ENCODE results near the gene DKK1.

Gene DKK1, protein sequence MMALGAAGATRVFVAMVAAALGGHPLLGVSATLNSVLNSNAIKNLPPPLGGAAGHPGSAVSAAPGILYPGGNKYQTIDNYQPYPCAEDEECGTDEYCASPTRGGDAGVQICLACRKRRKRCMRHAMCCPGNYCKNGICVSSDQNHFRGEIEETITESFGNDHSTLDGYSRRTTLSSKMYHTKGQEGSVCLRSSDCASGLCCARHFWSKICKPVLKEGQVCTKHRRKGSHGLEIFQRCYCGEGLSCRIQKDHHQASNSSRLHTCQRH

DNA sequence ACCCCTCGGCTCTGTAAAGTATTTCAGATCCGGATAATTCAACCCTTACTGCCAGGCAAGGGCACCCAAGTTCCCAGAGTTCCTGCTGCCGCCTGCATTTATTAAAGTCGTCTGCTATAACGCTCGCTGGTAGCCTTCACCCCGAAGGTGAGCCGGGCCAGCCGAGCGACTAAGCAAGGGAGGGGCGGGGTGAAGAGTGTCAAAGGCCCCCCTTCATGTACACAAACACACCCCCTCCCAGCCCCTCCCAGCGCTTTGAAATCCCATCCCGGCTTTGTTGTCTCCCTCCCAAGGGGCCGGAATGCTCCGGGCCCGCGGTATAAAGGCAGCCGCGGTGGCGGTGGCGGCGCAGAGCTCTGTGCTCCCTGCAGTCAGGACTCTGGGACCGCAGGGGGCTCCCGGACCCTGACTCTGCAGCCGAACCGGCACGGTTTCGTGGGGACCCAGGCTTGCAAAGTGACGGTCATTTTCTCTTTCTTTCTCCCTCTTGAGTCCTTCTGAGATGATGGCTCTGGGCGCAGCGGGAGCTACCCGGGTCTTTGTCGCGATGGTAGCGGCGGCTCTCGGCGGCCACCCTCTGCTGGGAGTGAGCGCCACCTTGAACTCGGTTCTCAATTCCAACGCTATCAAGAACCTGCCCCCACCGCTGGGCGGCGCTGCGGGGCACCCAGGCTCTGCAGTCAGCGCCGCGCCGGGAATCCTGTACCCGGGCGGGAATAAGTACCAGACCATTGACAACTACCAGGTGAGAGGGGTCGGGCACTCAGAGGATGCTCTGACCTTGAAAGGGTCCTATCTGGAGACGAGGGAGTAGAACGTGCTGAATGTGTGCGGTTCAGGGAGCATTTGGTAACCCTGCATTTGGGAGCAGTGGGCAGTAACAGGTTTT lies at the start of gene DKK1:
Gene DKK1, plus strand, starts transcription at position 349 of the 889 bp plus-strand sequence. Its CDS starts 154 bp downstream, at position 503.
- Mint-ChIP-seq H3K27ac (peak within 1 kb of the TSS; percentile 44), H3K9me3 (no peaks in the 10 kb centered on the region), H3K27me3 (peaks cover 55% of the 10 kb centered on the region), H3K36me3 (no peaks in the 10 kb centered on the region), H3K4me3 (peak within 1 kb of the TSS; percentile 41), H3K4me1 (peaks cover 10% of the 10 kb centered on the region)

DNA sequence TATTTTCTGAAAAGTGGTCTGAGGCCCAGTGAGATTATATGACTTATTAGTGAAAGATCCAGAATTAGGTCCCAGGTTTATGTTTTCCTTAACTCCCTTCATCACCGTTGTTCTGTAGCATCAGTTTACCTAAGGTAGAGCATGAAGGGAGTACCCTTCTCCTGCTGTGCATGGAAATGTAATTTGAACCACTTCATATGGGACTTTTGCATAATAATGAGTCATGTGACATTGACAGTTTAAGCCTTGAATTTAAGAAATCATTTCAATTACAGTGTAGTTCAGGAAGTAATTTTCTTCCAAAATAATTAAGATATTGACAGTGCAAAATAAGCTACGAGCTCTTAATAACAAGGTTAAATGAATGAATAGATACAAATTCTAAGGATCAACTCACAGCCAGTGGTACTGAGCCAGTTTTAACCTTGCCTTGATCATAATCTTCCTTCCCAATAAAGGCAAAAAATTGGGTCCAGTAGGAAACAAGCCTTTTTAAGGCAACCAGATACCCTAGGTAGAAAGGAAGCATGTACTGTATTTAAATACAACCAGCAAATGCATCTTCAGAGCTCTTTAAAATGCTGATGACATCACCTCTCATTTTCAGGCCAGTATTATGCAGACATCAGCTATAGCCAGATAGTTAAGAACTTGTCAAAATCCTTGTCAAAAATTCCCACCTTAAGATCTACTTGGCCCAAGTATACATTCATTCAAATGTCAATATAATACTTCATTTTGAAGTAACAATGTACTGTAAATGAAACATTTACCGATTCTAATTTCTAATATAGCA lies 48.8 kb upstream of the DKK1 start:
- Mint-ChIP-seq H3K4me3 (no peak overlapping the region), H3K4me1 (no peaks in the 10 kb centered on the region)

DNA sequence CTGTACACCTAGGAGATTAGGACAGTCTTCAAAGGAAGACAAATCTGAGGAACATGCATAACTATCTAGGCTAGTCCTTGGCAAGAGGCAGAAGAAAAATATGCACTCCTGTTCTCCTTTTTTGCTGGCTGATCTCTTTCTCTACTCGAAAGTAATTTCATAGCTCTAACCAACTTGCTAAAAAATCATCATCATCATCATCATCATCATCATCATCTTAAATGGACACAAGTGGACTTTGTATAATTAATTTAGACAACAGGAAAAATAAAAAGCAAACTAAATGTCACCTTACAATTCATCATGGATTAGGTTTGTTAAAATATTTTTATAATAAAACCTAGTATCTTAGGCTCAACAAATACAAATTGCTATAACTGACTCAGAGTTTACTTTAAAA lies 47.2 kb upstream of the DKK1 start:
- Mint-ChIP-seq H3K27ac (no peak overlapping the region), H3K4me1 (no peaks in the 10 kb centered on the region), H3K36me3 (no peaks in the 10 kb centered on the region), H3K4me3 (no peak overlapping the region), H3K9me3 (no peaks in the 10 kb centered on the region), H3K27me3 (no peaks in the 10 kb centered on the region)

More for the DNA sequence above, 48.8 kb upstream of the DKK1 start:
- Mint-ChIP-seq H3K9me3 (no peaks in the 10 kb centered on the region), H3K27me3 (no peaks in the 10 kb centered on the region), H3K27ac (no peak overlapping the region), H3K36me3 (no peaks in the 10 kb centered on the region)

DNA sequence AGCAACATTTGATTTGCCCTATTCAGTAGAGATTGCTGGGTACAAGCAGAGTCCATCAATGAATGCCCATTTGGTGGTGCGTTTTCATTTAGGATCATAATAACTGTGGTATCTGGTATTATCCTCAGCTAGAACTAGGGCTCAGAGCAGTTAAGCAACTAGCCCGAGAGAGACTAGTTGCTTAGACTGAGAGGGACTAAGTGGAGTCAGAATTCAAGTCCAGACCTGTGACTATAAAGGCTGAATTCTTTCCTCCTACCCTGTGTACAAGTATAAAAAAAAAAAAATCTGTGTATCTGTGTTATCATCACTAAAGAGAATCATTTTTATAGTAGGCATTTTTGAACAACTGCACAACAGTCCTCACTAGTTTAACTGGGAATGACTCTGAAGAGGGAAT lies 45.3 kb upstream of the DKK1 start:
- Mint-ChIP-seq H3K27me3 (no peaks in the 10 kb centered on the region), H3K4me3 (no peak overlapping the region), H3K4me1 (no peaks in the 10 kb centered on the region), H3K9me3 (no peaks in the 10 kb centered on the region), H3K27ac (no peak overlapping the region), H3K36me3 (no peaks in the 10 kb centered on the region)

DNA sequence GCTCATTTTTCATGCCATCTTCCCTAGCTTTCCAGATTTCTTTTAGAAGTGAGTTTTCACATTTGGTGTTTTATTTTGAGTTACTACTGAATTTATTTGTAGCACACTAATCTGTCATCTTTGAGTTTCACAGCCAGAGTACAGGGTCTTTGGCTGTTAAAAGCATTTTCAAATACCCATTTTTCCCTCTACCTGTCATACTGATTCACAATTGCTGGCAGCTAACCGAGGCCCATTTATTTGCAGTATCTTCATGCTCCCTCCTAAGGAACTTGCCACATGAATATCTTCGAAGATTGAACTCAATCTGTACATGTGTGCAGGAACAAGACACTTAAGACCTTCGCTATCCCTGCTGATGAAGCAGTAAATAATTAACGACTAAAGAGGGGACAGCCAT lies 44.8 kb upstream of the DKK1 start:
- H3K36me3 Mint-ChIP-seq: no peaks in the 10 kb centered on the region
- H3K4me1 Mint-ChIP-seq: no peaks in the 10 kb centered on the region
- H3K27ac Mint-ChIP-seq: no peak overlapping the region

DNA sequence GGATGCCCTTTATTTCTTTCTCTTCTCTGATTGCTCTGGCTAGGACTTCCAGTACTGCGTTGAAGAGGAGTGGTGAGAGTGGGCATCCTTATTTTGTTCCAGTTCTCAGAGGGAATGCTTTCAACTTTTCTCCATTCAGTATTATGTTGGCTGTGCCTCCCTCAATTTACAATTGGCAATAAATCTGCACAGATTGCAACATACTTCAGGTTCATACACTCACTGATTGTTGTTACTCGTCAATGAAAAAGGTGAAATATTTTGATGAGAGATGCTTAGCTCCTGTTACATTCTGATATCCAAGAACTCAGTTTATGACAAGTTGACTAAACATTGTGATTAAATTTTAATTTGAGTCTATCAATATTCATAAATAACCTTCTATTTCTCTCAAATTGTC lies 37.9 kb upstream of the DKK1 start:
- no peaks in the 10 kb centered on the region for H3K27me3 Mint-ChIP-seq
- H3K4me3 Mint-ChIP-seq: no peak overlapping the region
- H3K9me3 Mint-ChIP-seq: peaks cover 4% of the 10 kb centered on the region
- no peak overlapping the region for H3K27ac Mint-ChIP-seq
- H3K36me3 Mint-ChIP-seq: no peaks in the 10 kb centered on the region
- H3K4me1 Mint-ChIP-seq: no peaks in the 10 kb centered on the region

More for the DNA sequence above, 44.8 kb upstream of the DKK1 start:
- Mint-ChIP-seq H3K27me3 (no peaks in the 10 kb centered on the region), H3K9me3 (no peaks in the 10 kb centered on the region), H3K4me3 (no peak overlapping the region)

DNA sequence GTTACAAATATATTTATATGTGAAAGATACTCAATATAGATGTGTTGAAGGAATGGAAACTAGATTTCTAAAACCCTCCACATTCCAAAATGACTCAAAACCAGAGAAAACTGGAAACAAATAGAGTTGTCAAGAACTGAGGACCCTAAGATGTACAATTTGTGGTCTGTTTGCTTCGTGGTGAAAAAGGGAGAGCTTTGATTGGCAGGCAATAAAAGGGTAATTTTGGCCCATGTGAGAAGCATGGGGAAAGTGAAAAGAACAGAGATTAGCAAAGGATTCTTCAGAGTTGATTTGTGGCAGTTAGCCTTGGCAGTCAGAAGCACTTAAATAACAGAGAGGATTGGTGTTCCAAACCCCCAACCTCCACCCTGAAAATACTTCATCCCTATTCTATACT lies 37.1 kb upstream of the DKK1 start:
- Mint-ChIP-seq H3K36me3 (no peaks in the 10 kb centered on the region), H3K4me3 (no peak overlapping the region), H3K27ac (no peak overlapping the region), H3K9me3 (peaks cover 4% of the 10 kb centered on the region), H3K27me3 (no peaks in the 10 kb centered on the region), H3K4me1 (no peaks in the 10 kb centered on the region)

DNA sequence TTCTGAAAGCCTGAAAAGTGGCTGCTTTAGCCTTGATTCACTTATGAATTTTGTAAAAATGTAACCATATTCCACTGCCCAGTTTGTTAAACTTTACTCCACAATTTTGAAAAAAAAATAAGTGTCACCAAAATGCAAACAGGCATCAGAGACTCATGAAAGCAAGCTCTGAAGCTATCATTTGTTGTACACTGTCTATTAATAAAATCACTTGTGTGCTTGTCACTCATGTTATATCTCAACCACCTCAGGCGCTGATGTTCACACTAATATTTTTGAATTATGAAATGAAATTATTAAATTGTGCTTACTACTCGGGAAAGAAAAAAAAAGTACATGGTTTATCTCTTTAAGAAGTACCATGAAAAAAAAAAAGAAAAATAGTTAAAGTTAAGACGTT lies 34.5 kb upstream of the DKK1 start:
- Mint-ChIP-seq H3K36me3 (no peaks in the 10 kb centered on the region), H3K27ac (no peak overlapping the region), H3K4me3 (no peak overlapping the region), H3K4me1 (no peaks in the 10 kb centered on the region), H3K9me3 (peaks cover 2% of the 10 kb centered on the region), H3K27me3 (no peaks in the 10 kb centered on the region)

DNA sequence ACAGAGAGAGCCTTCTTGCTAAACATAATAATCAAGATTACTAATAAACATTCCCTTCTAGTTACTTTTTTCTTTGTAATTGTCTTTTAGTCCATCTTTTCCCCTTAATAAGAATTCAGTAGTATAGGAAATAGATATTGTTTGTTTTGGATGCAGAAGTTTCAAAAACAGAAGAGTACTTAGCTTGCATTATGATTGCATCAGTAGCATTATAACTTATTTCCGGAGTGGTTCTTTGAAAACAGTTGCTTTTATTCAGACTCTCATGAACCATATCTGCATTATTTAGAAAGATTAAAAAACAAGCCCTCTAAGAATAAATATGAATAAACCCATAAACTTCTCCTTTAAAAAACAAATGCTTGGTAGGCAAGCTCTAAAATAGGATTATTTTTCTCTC lies 34.0 kb upstream of the DKK1 start:
- no peaks in the 10 kb centered on the region for H3K4me1 Mint-ChIP-seq
- no peaks in the 10 kb centered on the region for H3K9me3 Mint-ChIP-seq
- H3K27me3 Mint-ChIP-seq: no peaks in the 10 kb centered on the region
- H3K4me3 Mint-ChIP-seq: no peak overlapping the region
- no peaks in the 10 kb centered on the region for H3K36me3 Mint-ChIP-seq
- no peak overlapping the region for H3K27ac Mint-ChIP-seq

DNA sequence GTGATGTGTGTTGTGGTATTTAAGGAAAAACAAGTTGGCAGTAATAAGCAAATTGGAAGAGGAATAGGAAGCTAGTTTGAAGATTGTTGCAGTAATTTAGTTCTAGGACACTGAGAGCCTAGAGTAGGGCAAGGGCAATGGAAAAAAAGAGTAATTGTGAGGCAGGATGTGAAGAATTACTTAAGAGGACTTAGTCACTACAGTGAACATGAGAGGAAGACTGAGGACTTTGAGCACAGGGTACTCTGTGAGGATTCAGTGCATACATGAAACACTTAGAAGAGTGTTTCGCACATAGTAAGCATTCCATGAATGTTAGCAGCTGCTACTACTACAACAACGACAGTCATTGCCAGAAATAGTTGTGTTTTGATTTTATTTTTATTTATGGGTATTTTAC lies 30.9 kb upstream of the DKK1 start:
- Mint-ChIP-seq H3K4me3 (no peak overlapping the region), H3K4me1 (no peaks in the 10 kb centered on the region), H3K27ac (no peak overlapping the region), H3K36me3 (no peaks in the 10 kb centered on the region), H3K9me3 (no peaks in the 10 kb centered on the region), H3K27me3 (no peaks in the 10 kb centered on the region)

DNA sequence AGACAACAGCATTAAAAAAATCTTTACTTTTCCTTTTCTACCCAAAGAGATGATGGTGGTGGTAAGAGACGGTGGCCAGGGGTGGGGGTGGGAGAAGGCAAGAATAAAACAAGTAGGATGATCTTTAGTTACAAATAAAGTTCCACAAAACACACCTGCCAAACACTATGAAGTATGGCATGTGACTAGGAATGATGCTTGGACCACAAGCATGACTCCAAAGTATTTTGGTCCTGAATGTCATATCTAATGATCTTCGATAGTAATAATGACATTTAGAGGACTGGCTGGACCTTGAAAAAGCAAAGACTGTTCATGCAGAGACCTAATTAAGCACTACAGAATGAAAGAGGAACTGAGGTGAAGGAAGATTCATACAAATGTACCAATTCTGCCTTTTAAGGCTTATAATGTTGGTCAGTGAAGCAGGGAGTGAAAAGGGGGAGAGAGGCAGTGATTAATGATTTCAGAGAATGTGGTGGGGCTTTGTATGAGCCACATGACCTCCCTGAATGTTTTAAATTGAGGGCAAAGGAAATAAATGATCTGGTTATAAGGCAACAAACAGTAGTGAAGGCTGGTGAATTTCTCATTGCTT lies 29.6 kb upstream of the DKK1 start:
- H3K27me3 Mint-ChIP-seq: no peaks in the 10 kb centered on the region

DNA sequence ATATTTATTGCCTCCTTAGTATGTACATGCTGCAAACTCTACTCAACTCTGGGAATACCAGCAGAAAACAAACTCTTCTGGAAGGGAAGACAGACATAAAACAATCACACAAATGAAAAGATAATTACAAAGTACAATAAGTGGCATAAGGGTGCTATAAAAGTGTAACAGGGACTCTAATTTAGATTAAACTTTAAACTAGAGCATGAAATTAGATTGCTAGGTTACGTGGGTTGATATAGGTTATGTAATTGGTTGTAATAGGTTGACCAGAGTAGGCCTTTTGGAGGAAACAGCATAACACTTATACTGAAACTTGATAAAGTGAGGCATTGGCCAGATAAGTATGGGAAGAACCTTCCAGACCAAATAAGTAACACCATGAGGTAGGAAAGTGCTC lies 26.2 kb upstream of the DKK1 start:
- no peak overlapping the region for H3K27ac Mint-ChIP-seq
- H3K4me3 Mint-ChIP-seq: no peak overlapping the region
- H3K9me3 Mint-ChIP-seq: no peaks in the 10 kb centered on the region
- H3K27me3 Mint-ChIP-seq: no peaks in the 10 kb centered on the region
- H3K4me1 Mint-ChIP-seq: no peaks in the 10 kb centered on the region
- H3K36me3 Mint-ChIP-seq: no peaks in the 10 kb centered on the region

More for the DNA sequence above, 29.6 kb upstream of the DKK1 start:
- Mint-ChIP-seq H3K9me3 (no peaks in the 10 kb centered on the region), H3K4me3 (no peak overlapping the region), H3K36me3 (no peaks in the 10 kb centered on the region), H3K27ac (no peak overlapping the region), H3K4me1 (no peaks in the 10 kb centered on the region)

DNA sequence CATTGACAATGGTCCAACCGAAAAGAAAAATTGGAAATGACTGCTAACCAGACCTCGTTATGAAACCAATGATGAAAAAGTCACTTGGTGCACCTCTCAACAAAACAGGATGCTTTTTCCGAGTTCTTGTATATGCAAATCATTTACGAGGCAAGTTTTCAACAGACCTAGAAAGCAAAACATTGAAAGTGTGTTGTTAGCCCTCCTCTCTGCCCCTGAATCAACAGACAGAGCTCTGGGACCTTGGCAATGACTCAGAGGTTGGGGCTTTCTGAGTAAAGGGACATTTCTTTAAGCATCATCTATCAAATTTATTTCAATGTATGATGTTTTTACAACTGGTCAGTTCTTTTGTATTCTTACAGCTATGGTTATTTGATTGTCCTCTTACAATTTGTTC lies 16.3 kb upstream of the DKK1 start:
- H3K4me3 Mint-ChIP-seq: no peak overlapping the region
- peaks cover 1% of the 10 kb centered on the region for H3K27me3 Mint-ChIP-seq
- no peaks in the 10 kb centered on the region for H3K36me3 Mint-ChIP-seq
- no peak overlapping the region for H3K27ac Mint-ChIP-seq
- H3K4me1 Mint-ChIP-seq: no peaks in the 10 kb centered on the region
- no peaks in the 10 kb centered on the region for H3K9me3 Mint-ChIP-seq

DNA sequence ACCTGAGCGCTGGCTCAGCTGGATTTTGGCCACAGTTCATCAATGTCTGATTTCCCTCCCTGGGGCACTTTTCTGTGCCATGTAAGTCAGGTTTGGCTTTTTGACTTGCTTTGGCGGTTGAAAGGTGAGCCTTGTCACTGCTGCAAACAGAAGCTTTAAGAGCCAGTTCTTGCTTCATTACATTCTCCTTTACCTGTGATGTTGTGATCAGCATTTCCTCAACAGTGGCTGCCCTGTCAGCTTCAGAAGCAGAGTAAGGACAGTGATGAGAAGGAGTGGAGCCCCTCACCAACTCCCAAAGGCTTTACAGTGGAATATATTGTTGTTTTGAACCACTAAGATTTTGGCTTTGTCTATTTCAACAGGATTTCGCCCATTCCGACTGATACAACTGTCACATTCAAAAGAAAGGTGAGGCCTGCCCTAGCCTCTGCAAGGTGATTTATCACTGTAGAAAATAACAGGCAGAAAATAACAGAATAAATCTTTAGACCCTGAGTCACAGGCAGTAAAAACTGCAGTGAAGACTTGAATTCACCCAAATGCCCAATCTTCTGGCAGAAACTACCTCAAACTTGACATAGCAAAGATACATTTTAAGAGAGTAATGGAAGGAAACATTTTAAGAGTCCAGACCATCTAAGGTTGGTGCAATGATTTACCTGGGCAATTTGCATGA lies 13.3 kb upstream of the DKK1 start:
- no peaks in the 10 kb centered on the region for H3K36me3 Mint-ChIP-seq
- peaks cover 1% of the 10 kb centered on the region for H3K27me3 Mint-ChIP-seq
- no peaks in the 10 kb centered on the region for H3K4me1 Mint-ChIP-seq
- H3K27ac Mint-ChIP-seq: no peak overlapping the region
- no peaks in the 10 kb centered on the region for H3K9me3 Mint-ChIP-seq
- H3K4me3 Mint-ChIP-seq: no peak overlapping the region

All from activated naive CD4-positive, alpha-beta T cell treated with anti-CD3 and anti-CD28 coated beads, Interleukin-2, amount 50 U/mL, for 24 hours (primary cell).